HG03045 (cell line): ENCODE results near the gene SOCS2.

Source experiments
- ATAC-seq: cut with Tn5 transposase; IDR thresholded peaks from one replicate; pipeline ENCODE4 v1.9.1; 2021; ENCODE audit warnings: mild to moderate bottlenecking, moderate library complexity; ENCODE audit not compliant: unreplicated experiment

SOCS2 gene

GRCh38 chr12:93565760-93566159 lies 6.7 kb upstream of the SOCS2 start:
- ATAC-seq = no peak

GRCh38 chr12:93567174-93567573 lies 5.3 kb upstream of the SOCS2 start:
- ATAC-seq = no peak

GRCh38 chr12:93568091-93568490 lies 4.4 kb upstream of the SOCS2 start:
- no peak for ATAC-seq

- no peak for ATAC-seq
Observed at GRCh38 chr12:93569301-93569655, 3.2 kb upstream of the SOCS2 start.

GRCh38 chr12:93569656-93570551 lies 2.6 kb upstream of the SOCS2 start:
- peak; percentile 49 for ATAC-seq

GRCh38 chr12:93570552-93571364 lies 1.7 kb upstream of the SOCS2 start:
- peak; percentile 56 for ATAC-seq

GRCh38 chr12:93571365-93571924 lies 1.0 kb upstream of the SOCS2 start:
- no peak for ATAC-seq

- ATAC-seq = no peak
Observed at GRCh38 chr12:93572712-93573551, 457 bp downstream of the SOCS2 start.

- ATAC-seq = no peak
Observed at GRCh38 chr12:93573552-93574223, 1.2 kb downstream of the SOCS2 start.

GRCh38 chr12:93577222-93577621 lies 4.7 kb downstream of the SOCS2 start:
- ATAC-seq = no peak

GRCh38 chr12:93578221-93578620 lies 5.7 kb downstream of the SOCS2 start:
- no peak for ATAC-seq

GRCh38 chr12:93580682-93581081 lies 8.2 kb downstream of the SOCS2 start:
- ATAC-seq = no peak

GRCh38 chr12:93581370-93581769 lies 8.9 kb downstream of the SOCS2 start:
- no peak for ATAC-seq

- ATAC-seq = no peak
Observed at GRCh38 chr12:93582351-93582750, 9.9 kb downstream of the SOCS2 start.

GRCh38 chr12:93583627-93584392 lies 11.3 kb downstream of the SOCS2 start:
- ATAC-seq = no peak

GRCh38 chr12:93585247-93585646 lies 12.8 kb downstream of the SOCS2 start:
- no peak for ATAC-seq

GRCh38 chr12:93587611-93588010 lies 15.1 kb downstream of the SOCS2 start:
- ATAC-seq = no peak

- ATAC-seq = no peak
Observed at GRCh38 chr12:93589081-93589480, 16.6 kb downstream of the SOCS2 start.

- ATAC-seq = peak; percentile 86
Observed at GRCh38 chr12:93591137-93591868, 18.8 kb downstream of the SOCS2 start.
